Erythroblast (primary cell): ENCODE data around the gene NEDD8.

ENCODE experiments used
- GATA1 ChIP-seq: IDR thresholded peaks from 2 replicates; pipeline ENCODE4 v1.6.1; 2011; ENCODE audit warnings: low read depth, mild to moderate bottlenecking, control low read depth, low read length, moderate library complexity
- POLR2A ChIP-seq: IDR thresholded peaks from 2 replicates; pipeline ENCODE4 v1.6.1; 2011; ENCODE audit warnings: mild to moderate bottlenecking, low read length

- TF ChIP-seq POLR2A (no peak), GATA1 (no peak)
Measured at GRCh38 chr14:24213866-24214662, 18.1 kb downstream of the NEDD8 start.
